RPMI8226 (cell line): ENCODE measurements around the gene SSX2IP.

Source experiments
- DNase-seq: peaks from one replicate; pipeline ENCODE4 v3.0.0-alpha.2; 2015

Gene SSX2IP

GRCh38 chr1:84708031-84708430, 17.8 kb upstream of the SSX2IP start:
- DNase-seq: no peak

- DNase-seq: no peak
Measured at GRCh38 chr1:84705513-84705912, 15.3 kb upstream of the SSX2IP start.

GRCh38 chr1:84704872-84705417, 14.7 kb upstream of the SSX2IP start:
- DNase-seq: no peak

GRCh38 chr1:84703431-84703830, 13.2 kb upstream of the SSX2IP start:
- DNase-seq: no peak

GRCh38 chr1:84702143-84702542, 11.9 kb upstream of the SSX2IP start:
- DNase-seq: no peak

GRCh38 chr1:84701376-84701775, 11.1 kb upstream of the SSX2IP start:
- no peak for DNase-seq

- peak; percentile 57 for DNase-seq
Measured at GRCh38 chr1:84700070-84700469, 9.8 kb upstream of the SSX2IP start.

- peak; percentile 37 for DNase-seq
Measured at GRCh38 chr1:84698151-84699110, 8.2 kb upstream of the SSX2IP start.

- no peak for DNase-seq
Measured at GRCh38 chr1:84693785-84694184, 3.5 kb upstream of the SSX2IP start.

- DNase-seq: peak; percentile 42
Measured at GRCh38 chr1:84693005-84693404, 2.7 kb upstream of the SSX2IP start.

- no peak for DNase-seq
Measured at GRCh38 chr1:84692391-84692790, 2.1 kb upstream of the SSX2IP start.

- no peak for DNase-seq
Measured at GRCh38 chr1:84691122-84691783, 992 bp upstream of the SSX2IP start.

- peak; percentile 68 for DNase-seq
Measured at GRCh38 chr1:84689514-84690396, 506 bp downstream of the SSX2IP start.

GRCh38 chr1:84688463-84689061, 1.7 kb downstream of the SSX2IP start:
- no peak for DNase-seq

GRCh38 chr1:84687714-84688462, 2.4 kb downstream of the SSX2IP start:
- DNase-seq: no peak

- no peak for DNase-seq
Measured at GRCh38 chr1:84686223-84686622, 4.0 kb downstream of the SSX2IP start.

- no peak for DNase-seq
Measured at GRCh38 chr1:84683508-84683907, 6.8 kb downstream of the SSX2IP start.

GRCh38 chr1:84682047-84682446, 8.2 kb downstream of the SSX2IP start:
- DNase-seq: no peak

GRCh38 chr1:84677415-84678099, 12.7 kb downstream of the SSX2IP start:
- DNase-seq: no peak

- DNase-seq: no peak
Measured at GRCh38 chr1:84675631-84676030, 14.6 kb downstream of the SSX2IP start.

- no peak for DNase-seq
Measured at GRCh38 chr1:84675106-84675505, 15.2 kb downstream of the SSX2IP start.
